IPS-18a (cell line): ENCODE measurements around the gene BBS4.

Experiments
- H3K27ac ChIP-seq: one replicate; pipeline ENCODE4 v1.5.1; 2013; ENCODE audit warnings: low read length
- H3K27me3 ChIP-seq: one replicate; pipeline ENCODE4 v1.6.1; 2013; ENCODE audit warnings: mild to moderate bottlenecking, low read length; ENCODE audit not compliant: control insufficient read depth, insufficient read depth
- H3K36me3 ChIP-seq: one replicate; pipeline ENCODE4 v1.6.1; 2013; ENCODE audit warnings: low read depth, low read length; ENCODE audit not compliant: control insufficient read depth
- H3K4me1 ChIP-seq: one replicate; pipeline ENCODE4 v1.6.1; 2013; ENCODE audit warnings: low read depth, low read length; ENCODE audit not compliant: control insufficient read depth
- H3K4me3 ChIP-seq: one replicate; pipeline ENCODE4 v1.5.1; 2013; ENCODE audit warnings: low read length
- H3K9ac ChIP-seq: one replicate; pipeline ENCODE4 v1.6.1; 2013; ENCODE audit warnings: mild to moderate bottlenecking, low read length, moderate library complexity
- H3K9me3 ChIP-seq: one replicate; pipeline ENCODE4 v1.6.1; 2013; ENCODE audit warnings: low read depth, low read length; ENCODE audit not compliant: control insufficient read depth

The BBS4 gene

GRCh38 chr15:72770673-72771328 lies 84.8 kb downstream of the BBS4 start:
- Histone ChIP-seq H3K36me3 (peaks cover 44% of the 10 kb centered on the region), H3K27me3 (no peaks in the 10 kb centered on the region), H3K4me1 (no peaks in the 10 kb centered on the region), H3K9ac (no peak overlapping the region), H3K4me3 (no peak overlapping the region), H3K27ac (no peak overlapping the region), H3K9me3 (peaks cover 9% of the 10 kb centered on the region)

GRCh38 chr15:72771329-72771725 lies 85.3 kb downstream of the BBS4 start:
- H3K9me3 ChIP-seq = peaks cover 9% of the 10 kb centered on the region
- no peak overlapping the region for H3K4me3 ChIP-seq
- H3K27ac ChIP-seq = no peak overlapping the region
- no peaks in the 10 kb centered on the region for H3K4me1 ChIP-seq
- peaks cover 41% of the 10 kb centered on the region for H3K36me3 ChIP-seq
- no peak overlapping the region for H3K9ac ChIP-seq
- no peaks in the 10 kb centered on the region for H3K27me3 ChIP-seq

GRCh38 chr15:72774696-72775383 lies 88.8 kb downstream of the BBS4 start:
- no peak overlapping the region for H3K9ac ChIP-seq
- H3K4me1 ChIP-seq = no peaks in the 10 kb centered on the region
- peaks cover 23% of the 10 kb centered on the region for H3K36me3 ChIP-seq

GRCh38 chr15:72778796-72779195 lies 92.8 kb downstream of the BBS4 start:
- Histone ChIP-seq H3K4me1 (no peaks in the 10 kb centered on the region), H3K36me3 (peaks cover 9% of the 10 kb centered on the region), H3K9ac (no peak overlapping the region), H3K9me3 (no peaks in the 10 kb centered on the region), H3K4me3 (no peak overlapping the region), H3K27ac (no peak overlapping the region), H3K27me3 (no peaks in the 10 kb centered on the region)

More at GRCh38 chr15:72774696-72775383, 88.8 kb downstream of the BBS4 start:
- Histone ChIP-seq H3K27me3 (no peaks in the 10 kb centered on the region), H3K27ac (no peak overlapping the region), H3K9me3 (no peaks in the 10 kb centered on the region), H3K4me3 (no peak overlapping the region)

- Histone ChIP-seq H3K9me3 (no peaks in the 10 kb centered on the region), H3K9ac (no peak overlapping the region)
Observed at GRCh38 chr15:72781631-72782030, 95.6 kb downstream of the BBS4 start.

GRCh38 chr15:72782274-72783003 lies 96.4 kb downstream of the BBS4 start:
- no peaks in the 10 kb centered on the region for H3K9me3 ChIP-seq
- peak overlapping the region; percentile 2 for H3K27ac ChIP-seq
- no peaks in the 10 kb centered on the region for H3K4me1 ChIP-seq
- no peaks in the 10 kb centered on the region for H3K27me3 ChIP-seq
- H3K4me3 ChIP-seq = peak overlapping the region; percentile 95
- H3K36me3 ChIP-seq = no peaks in the 10 kb centered on the region
- peak overlapping the region; percentile 81 for H3K9ac ChIP-seq

More at GRCh38 chr15:72781631-72782030, 95.6 kb downstream of the BBS4 start:
- Histone ChIP-seq H3K4me3 (no peak overlapping the region), H3K36me3 (no peaks in the 10 kb centered on the region), H3K27ac (no peak overlapping the region), H3K27me3 (no peaks in the 10 kb centered on the region), H3K4me1 (no peaks in the 10 kb centered on the region)

GRCh38 chr15:72783004-72783639 lies 97.1 kb downstream of the BBS4 start:
- H3K9ac ChIP-seq = peak overlapping the region; percentile 81
- no peaks in the 10 kb centered on the region for H3K36me3 ChIP-seq
- H3K27ac ChIP-seq = peak overlapping the region; percentile 2
- no peaks in the 10 kb centered on the region for H3K9me3 ChIP-seq
- H3K4me1 ChIP-seq = no peaks in the 10 kb centered on the region
- H3K4me3 ChIP-seq = peak overlapping the region; percentile 95
- H3K27me3 ChIP-seq = no peaks in the 10 kb centered on the region

GRCh38 chr15:72783640-72784455 lies 97.8 kb downstream of the BBS4 start, which contains the start of gene ADPGK:
TSS of gene ADPGK (minus strand) at chr15:72783758. CDS start at chr15:72783691, 67 bp downstream.
- Histone ChIP-seq H3K4me3 (peak within 1 kb of the TSS; percentile 95), H3K9ac (peak within 1 kb of the TSS; percentile 81), H3K4me1 (no peaks in the 10 kb centered on the region), H3K27ac (peak within 1 kb of the TSS; percentile 2), H3K27me3 (no peaks in the 10 kb centered on the region), H3K9me3 (no peaks in the 10 kb centered on the region), H3K36me3 (no peaks in the 10 kb centered on the region)

- H3K4me3 ChIP-seq = peak overlapping the region; percentile 95
- no peaks in the 10 kb centered on the region for H3K4me1 ChIP-seq
- no peaks in the 10 kb centered on the region for H3K36me3 ChIP-seq
- peak overlapping the region; percentile 81 for H3K9ac ChIP-seq
- no peaks in the 10 kb centered on the region for H3K9me3 ChIP-seq
- H3K27me3 ChIP-seq = no peaks in the 10 kb centered on the region
- no peak overlapping the region for H3K27ac ChIP-seq
Observed at GRCh38 chr15:72784456-72784876, 98.5 kb downstream of the BBS4 start.

- H3K9ac ChIP-seq = no peak overlapping the region
- H3K27me3 ChIP-seq = no peaks in the 10 kb centered on the region
- no peaks in the 10 kb centered on the region for H3K9me3 ChIP-seq
- H3K4me1 ChIP-seq = no peaks in the 10 kb centered on the region
- H3K36me3 ChIP-seq = no peaks in the 10 kb centered on the region
- H3K27ac ChIP-seq = no peak overlapping the region
- no peak overlapping the region for H3K4me3 ChIP-seq
Observed at GRCh38 chr15:72785432-72785831, 99.4 kb downstream of the BBS4 start.
